SK-N-SH treated with all-trans-retinoic acid at 6 μM for 48 hours (cell line): Measurements from ENCODE around the gene PCDH9.

Source experiments
- ATAC-seq: fragments of 200-7000 bp; cut with Tn5 transposase; 3 replicates; pipeline ENCODE4 v1.9.1; 2020; ENCODE audit warnings: mild to moderate bottlenecking, moderate library complexity
- ARNTL ChIP-seq: fragments of 450-650 bp; formaldehyde crosslinking; IDR thresholded peaks from 2 replicates; pipeline ENCODE4 v1.5.0; 2020; ENCODE audit warnings: low read depth, mild to moderate bottlenecking, moderate library complexity, borderline replicate concordance
- BACH2 ChIP-seq: fragments of 250-450 bp; sonication (Bioruptor Pico); IDR thresholded peaks from 2 replicates; pipeline ENCODE4 v1.9.0; 2021; ENCODE audit warnings: mild to moderate bottlenecking, borderline replicate concordance
- CSDC2 ChIP-seq: fragments of 250-450 bp; sonication (Bioruptor Pico); IDR thresholded peaks from 2 replicates; pipeline ENCODE4 v1.5.0; 2020; ENCODE audit warnings: mild to moderate bottlenecking, moderate library complexity
- CSRNP3 ChIP-seq: fragments of 250-450 bp; sonication (Bioruptor Pico); IDR thresholded peaks from 2 replicates; pipeline ENCODE4 v1.5.1; 2021; ENCODE audit warnings: mild to moderate bottlenecking, moderate library complexity
- ESRRG ChIP-seq: fragments of 250-450 bp; sonication (Bioruptor Pico); IDR thresholded peaks from 2 replicates; pipeline ENCODE4 v1.6.1; 2021; ENCODE audit warnings: mild to moderate bottlenecking
- GLIS3 ChIP-seq: fragments of 250-450 bp; sonication (Bioruptor Pico); IDR thresholded peaks from 2 replicates; pipeline ENCODE4 v1.5.0; 2020; ENCODE audit warnings: mild to moderate bottlenecking, moderate library complexity
- ISL1 ChIP-seq: fragments of 250-450 bp; sonication (Bioruptor Pico); IDR thresholded peaks from 2 replicates; pipeline ENCODE4 v2.1.2; 2022; ENCODE audit warnings: mild to moderate bottlenecking, moderate library complexity
- OSR1 ChIP-seq: fragments of 250-450 bp; sonication (Bioruptor Pico); IDR thresholded peaks from 2 replicates; pipeline ENCODE4 v1.8.0; 2022; ENCODE audit warnings: moderate library complexity, mild to moderate bottlenecking, inconsistent platforms
- POU6F1 ChIP-seq: fragments of 250-450 bp; sonication (Bioruptor Pico); IDR thresholded peaks from 2 replicates; pipeline ENCODE4 v1.8.0; 2021; ENCODE audit warnings: low read depth, mild to moderate bottlenecking, moderate library complexity, borderline replicate concordance
- PPARA ChIP-seq: fragments of 250-450 bp; sonication (Bioruptor Pico); IDR thresholded peaks from 2 replicates; pipeline ENCODE4 v1.5.0; 2020; ENCODE audit warnings: mild to moderate bottlenecking, borderline replicate concordance
- RARB ChIP-seq: fragments of 250-450 bp; sonication (Bioruptor Pico); IDR thresholded peaks from 2 replicates; pipeline ENCODE4 v1.8.0; 2021; ENCODE audit warnings: mild to moderate bottlenecking, moderate library complexity
- SNAI2 ChIP-seq: fragments of 250-450 bp; sonication (Bioruptor Pico); IDR thresholded peaks from 2 replicates; pipeline ENCODE4 v1.5.0; 2020; ENCODE audit warnings: mild to moderate bottlenecking, moderate library complexity
- TCF4 ChIP-seq: fragments of 250-450 bp; sonication (Bioruptor Pico); IDR thresholded peaks from 2 replicates; pipeline ENCODE4 v1.8.0; 2021; ENCODE audit warnings: mild to moderate bottlenecking, moderate library complexity, borderline replicate concordance
- TSHZ2 ChIP-seq: fragments of 250-450 bp; sonication (Bioruptor Pico); IDR thresholded peaks from 2 replicates; pipeline ENCODE4 v1.5.0; 2020; ENCODE audit warnings: mild to moderate bottlenecking, moderate library complexity
- ZC3H10 ChIP-seq: fragments of 250-450 bp; sonication (Bioruptor Pico); IDR thresholded peaks from 2 replicates; pipeline ENCODE4 v1.5.1; 2021; ENCODE audit warnings: mild to moderate bottlenecking, moderate library complexity
- ZFP3 ChIP-seq: fragments of 250-450 bp; sonication (Bioruptor Pico); IDR thresholded peaks from 2 replicates; pipeline ENCODE4 v1.5.0; 2020; ENCODE audit warnings: mild to moderate bottlenecking, moderate library complexity
- ZFP30 ChIP-seq: fragments of 450-650 bp; formaldehyde crosslinking; IDR thresholded peaks from 2 replicates; pipeline ENCODE4 v1.5.0; 2022; ENCODE audit warnings: mild to moderate bottlenecking, moderate library complexity
- ZNF70 ChIP-seq: fragments of 450-650 bp; formaldehyde crosslinking; IDR thresholded peaks from 2 replicates; pipeline ENCODE4 v1.5.0; 2020; ENCODE audit warnings: mild to moderate bottlenecking, moderate library complexity
- ZNF8 ChIP-seq: fragments of 450-650 bp; formaldehyde crosslinking; IDR thresholded peaks from 2 replicates; pipeline ENCODE4 v1.5.0; 2020; ENCODE audit warnings: mild to moderate bottlenecking, moderate library complexity
- TF ChIP-seq, protein P1 (sequence below): fragments of 250-450 bp; sonication (Bioruptor Pico); IDR thresholded peaks from 2 replicates; pipeline ENCODE4 v1.5.1; 2020; ENCODE audit warnings: low read depth, mild to moderate bottlenecking, moderate library complexity
- TF ChIP-seq, protein P2 (sequence below): fragments of 250-450 bp; sonication (Bioruptor Pico); IDR thresholded peaks from 2 replicates; pipeline ENCODE4 v1.8.0; 2020; ENCODE audit warnings: mild to moderate bottlenecking, moderate library complexity, borderline replicate concordance

PCDH9 gene

GRCh38 chr13:66693656-66694055 is 536.5 kb downstream of the PCDH9 start:
- no peak for TF ChIP-seq BACH2
- no peak for TF ChIP-seq ARNTL (CRISPR knock-in tag)
- TF ChIP-seq, protein P1, sequence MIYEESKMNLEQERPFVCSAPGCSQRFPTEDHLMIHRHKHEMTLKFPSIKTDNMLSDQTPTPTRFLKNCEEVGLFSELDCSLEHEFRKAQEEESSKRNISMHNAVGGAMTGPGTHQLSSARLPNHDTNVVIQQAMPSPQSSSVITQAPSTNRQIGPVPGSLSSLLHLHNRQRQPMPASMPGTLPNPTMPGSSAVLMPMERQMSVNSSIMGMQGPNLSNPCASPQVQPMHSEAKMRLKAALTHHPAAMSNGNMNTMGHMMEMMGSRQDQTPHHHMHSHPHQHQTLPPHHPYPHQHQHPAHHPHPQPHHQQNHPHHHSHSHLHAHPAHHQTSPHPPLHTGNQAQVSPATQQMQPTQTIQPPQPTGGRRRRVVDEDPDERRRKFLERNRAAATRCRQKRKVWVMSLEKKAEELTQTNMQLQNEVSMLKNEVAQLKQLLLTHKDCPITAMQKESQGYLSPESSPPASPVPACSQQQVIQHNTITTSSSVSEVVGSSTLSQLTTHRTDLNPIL (CRISPR knock-in tag): no peak
- no peak for TF ChIP-seq GLIS3 (CRISPR knock-in tag)
- no peak for TF ChIP-seq ISL1
- TF ChIP-seq, protein P2, sequence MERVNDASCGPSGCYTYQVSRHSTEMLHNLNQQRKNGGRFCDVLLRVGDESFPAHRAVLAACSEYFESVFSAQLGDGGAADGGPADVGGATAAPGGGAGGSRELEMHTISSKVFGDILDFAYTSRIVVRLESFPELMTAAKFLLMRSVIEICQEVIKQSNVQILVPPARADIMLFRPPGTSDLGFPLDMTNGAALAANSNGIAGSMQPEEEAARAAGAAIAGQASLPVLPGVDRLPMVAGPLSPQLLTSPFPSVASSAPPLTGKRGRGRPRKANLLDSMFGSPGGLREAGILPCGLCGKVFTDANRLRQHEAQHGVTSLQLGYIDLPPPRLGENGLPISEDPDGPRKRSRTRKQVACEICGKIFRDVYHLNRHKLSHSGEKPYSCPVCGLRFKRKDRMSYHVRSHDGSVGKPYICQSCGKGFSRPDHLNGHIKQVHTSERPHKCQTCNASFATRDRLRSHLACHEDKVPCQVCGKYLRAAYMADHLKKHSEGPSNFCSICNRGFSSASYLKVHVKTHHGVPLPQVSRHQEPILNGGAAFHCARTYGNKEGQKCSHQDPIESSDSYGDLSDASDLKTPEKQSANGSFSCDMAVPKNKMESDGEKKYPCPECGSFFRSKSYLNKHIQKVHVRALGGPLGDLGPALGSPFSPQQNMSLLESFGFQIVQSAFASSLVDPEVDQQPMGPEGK (CRISPR knock-in tag): no peak
- TF ChIP-seq SNAI2 (CRISPR knock-in tag): no peak
- TF ChIP-seq PPARA (CRISPR knock-in tag): no peak
- no peak for TF ChIP-seq TSHZ2 (CRISPR knock-in tag)
- TF ChIP-seq ZC3H10 (CRISPR knock-in tag): no peak
- TF ChIP-seq POU6F1 (CRISPR knock-in tag): no peak
- no peak for TF ChIP-seq ZFP3 (CRISPR knock-in tag)
- no peak for TF ChIP-seq TCF4 (CRISPR knock-in tag)
- ATAC-seq: no peak

- TF ChIP-seq TSHZ2 (CRISPR knock-in tag) (no peak), ZFP3 (CRISPR knock-in tag) (no peak), GLIS3 (CRISPR knock-in tag) (no peak), ZFP30 (CRISPR knock-in tag) (no peak), CSRNP3 (CRISPR knock-in tag) (no peak), TCF4 (CRISPR knock-in tag) (no peak), OSR1 (no peak), ZNF8 (no peak), ESRRG (no peak), ISL1 (no peak), RARB (CRISPR knock-in tag) (no peak), CSDC2 (no peak), ZNF70 (no peak)
- TF ChIP-seq, protein P1 (CRISPR knock-in tag): no peak
- no peak for ATAC-seq
Measured at GRCh38 chr13:66691149-66691548, 539.0 kb downstream of the PCDH9 start.
